ENCODE measurements around the gene ATP13A5. TPM values are rescaled to one million over a fixed set of nuclear protein-coding genes. Genes with fewer than 3 reads are reported as not detected.

Gene ATP13A5
- total RNA-seq, 2 donors from 2014 or later = not detected

DNA sequence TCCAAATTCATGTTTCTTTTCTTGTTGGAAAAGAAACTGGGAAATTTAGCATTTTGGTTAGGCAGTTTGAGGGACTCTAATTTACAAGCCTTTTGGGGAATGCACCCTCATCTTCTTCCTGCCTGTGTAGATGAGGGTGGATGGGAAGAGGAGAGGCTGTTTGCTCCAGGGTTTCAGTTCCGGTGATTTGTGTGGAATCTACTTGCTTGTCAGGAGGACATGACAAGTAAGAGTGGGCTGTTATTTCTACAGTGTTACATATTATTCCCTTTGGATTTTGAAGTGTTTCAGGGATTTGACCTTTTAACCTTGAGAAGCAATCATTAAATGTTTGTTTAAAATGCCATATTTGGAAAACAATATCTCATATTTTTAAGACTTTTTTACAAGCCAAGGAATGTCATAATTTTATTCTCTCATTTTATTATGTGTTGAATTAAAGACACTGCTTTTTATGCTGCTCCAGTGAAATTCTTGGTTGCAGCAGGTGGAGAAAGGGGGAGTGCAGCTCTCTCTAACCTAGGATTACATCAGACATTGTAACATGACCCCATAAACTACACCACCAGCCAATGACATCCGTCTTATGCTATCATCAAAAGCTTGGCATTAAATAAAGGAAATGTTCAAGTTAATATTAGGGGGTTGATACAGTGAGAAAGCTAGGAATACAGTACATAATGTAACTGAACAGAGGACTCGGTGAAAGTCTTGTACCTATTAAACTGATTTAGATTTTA is 107.3 kb downstream of the ATP13A5 start:
- intact Hi-C loops (cut with DNase I) = no loop called here
- no peaks in the 10 kb centered on the region for H3K4me1 ChIP-seq
- no peaks in the 10 kb centered on the region for H3K27me3 ChIP-seq
- no peak overlapping the region for H3K27ac ChIP-seq
- DNase-seq (no peak), ATAC-seq (no peak)
- TF ChIP-seq POLR2A (IDR thresholded peaks at IDR 0.05) = no peak
- TF ChIP-seq, protein P1, sequence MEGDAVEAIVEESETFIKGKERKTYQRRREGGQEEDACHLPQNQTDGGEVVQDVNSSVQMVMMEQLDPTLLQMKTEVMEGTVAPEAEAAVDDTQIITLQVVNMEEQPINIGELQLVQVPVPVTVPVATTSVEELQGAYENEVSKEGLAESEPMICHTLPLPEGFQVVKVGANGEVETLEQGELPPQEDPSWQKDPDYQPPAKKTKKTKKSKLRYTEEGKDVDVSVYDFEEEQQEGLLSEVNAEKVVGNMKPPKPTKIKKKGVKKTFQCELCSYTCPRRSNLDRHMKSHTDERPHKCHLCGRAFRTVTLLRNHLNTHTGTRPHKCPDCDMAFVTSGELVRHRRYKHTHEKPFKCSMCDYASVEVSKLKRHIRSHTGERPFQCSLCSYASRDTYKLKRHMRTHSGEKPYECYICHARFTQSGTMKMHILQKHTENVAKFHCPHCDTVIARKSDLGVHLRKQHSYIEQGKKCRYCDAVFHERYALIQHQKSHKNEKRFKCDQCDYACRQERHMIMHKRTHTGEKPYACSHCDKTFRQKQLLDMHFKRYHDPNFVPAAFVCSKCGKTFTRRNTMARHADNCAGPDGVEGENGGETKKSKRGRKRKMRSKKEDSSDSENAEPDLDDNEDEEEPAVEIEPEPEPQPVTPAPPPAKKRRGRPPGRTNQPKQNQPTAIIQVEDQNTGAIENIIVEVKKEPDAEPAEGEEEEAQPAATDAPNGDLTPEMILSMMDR (IDR thresholded peaks at IDR 0.05) = no peak
- WGBS, 2 donors = 53 to 60% methylated on average over 3 of the region's 3 CpGs
- no peaks in the 10 kb centered on the region for H3K36me3 ChIP-seq (replicated peaks in 1 of 2; ENCODE audit: insufficient read depth in 1 of 2, low read depth in 2 of 2)
- H3K4me3 ChIP-seq = no peak overlapping the region
- H3K9me3 ChIP-seq = no peaks in the 10 kb centered on the region

DNA sequence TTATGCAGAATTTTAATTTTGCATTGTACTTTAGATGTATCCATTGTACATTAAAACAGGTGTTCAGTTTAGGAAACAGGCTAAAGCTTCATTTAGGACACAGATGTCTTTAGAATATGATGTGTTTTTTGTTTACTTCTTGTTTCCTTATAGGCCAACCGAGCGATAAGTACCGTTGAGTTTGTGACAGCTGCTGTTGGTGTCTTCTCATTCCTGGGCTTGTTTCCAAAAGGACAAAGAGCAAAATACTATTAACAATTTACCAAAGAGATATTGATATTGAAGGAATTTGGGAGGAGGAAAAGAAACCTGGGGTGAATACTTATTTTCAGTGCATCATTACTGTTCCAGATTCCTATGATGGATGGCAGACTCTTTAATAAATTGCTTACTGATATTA is 108.1 kb downstream of the ATP13A5 start:
- intact Hi-C loops (cut with DNase I) = no loop called here
- H3K27me3 ChIP-seq = no peaks in the 10 kb centered on the region
- no peak for TF ChIP-seq POLR2A (IDR thresholded peaks at IDR 0.05)
- TF ChIP-seq, protein P1 (IDR thresholded peaks at IDR 0.05) = no peak
- H3K4me1 ChIP-seq = no peaks in the 10 kb centered on the region
- DNase-seq = no peak
- WGBS, 2 donors = 29 to 35% methylated on average over 3 of the region's 3 CpGs
- H3K4me3 ChIP-seq = no peak overlapping the region
- no peaks in the 10 kb centered on the region for H3K9me3 ChIP-seq
- no peak overlapping the region for H3K27ac ChIP-seq
- no peaks in the 10 kb centered on the region for H3K36me3 ChIP-seq (replicated peaks in 1 of 2; ENCODE audit: insufficient read depth in 1 of 2, low read depth in 2 of 2)
- ATAC-seq = no peak

DNA sequence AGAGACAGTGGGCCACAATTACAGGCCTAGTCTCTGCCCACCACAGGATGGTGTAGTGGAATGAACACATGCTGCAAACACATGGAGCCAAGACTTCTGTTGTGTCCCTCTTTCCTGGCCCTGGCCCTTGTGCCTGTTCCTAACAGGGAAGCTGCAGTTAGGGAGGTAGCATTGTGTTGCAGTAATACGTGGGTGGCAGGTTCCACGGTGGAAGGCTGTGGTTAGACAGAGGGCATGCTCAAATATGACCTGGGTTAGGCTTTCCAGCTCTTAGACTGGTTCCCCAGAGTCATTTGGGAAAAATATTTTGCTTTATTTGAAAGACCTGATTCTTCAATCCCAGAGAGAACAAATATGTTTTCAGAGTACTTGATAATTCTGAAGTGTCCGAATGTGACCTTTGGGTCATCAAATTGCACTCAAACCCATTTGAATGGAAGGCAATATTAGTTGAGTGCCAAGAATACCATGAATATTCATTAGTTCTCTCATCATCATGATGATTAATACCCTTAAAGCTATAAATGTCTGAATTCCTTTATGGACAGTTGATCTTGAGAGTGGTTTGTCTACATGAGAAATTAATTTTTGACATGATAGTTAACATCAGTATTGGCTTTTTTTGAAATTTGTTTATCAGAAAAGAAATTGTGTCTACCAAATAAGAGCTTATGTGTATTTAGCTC is 109.1 kb downstream of the ATP13A5 start:
- no peaks in the 10 kb centered on the region for H3K4me1 ChIP-seq
- no peak overlapping the region for H3K4me3 ChIP-seq
- DNase-seq (no peak), ATAC-seq (no peak)
- H3K9me3 ChIP-seq = no peaks in the 10 kb centered on the region
- no peaks in the 10 kb centered on the region for H3K27me3 ChIP-seq
- TF ChIP-seq POLR2A (IDR thresholded peaks at IDR 0.05) = no peak
- TF ChIP-seq, protein P1 (IDR thresholded peaks at IDR 0.05) = no peak
- H3K36me3 ChIP-seq (replicated peaks in 1 of 2; ENCODE audit: insufficient read depth in 1 of 2, low read depth in 2 of 2) = no peaks in the 10 kb centered on the region
- 55 to 78% methylated on average over 3 of the region's 3 CpGs for WGBS, 2 donors
- no peak overlapping the region for H3K27ac ChIP-seq
- intact Hi-C loops (cut with DNase I) = no loop called here

DNA sequence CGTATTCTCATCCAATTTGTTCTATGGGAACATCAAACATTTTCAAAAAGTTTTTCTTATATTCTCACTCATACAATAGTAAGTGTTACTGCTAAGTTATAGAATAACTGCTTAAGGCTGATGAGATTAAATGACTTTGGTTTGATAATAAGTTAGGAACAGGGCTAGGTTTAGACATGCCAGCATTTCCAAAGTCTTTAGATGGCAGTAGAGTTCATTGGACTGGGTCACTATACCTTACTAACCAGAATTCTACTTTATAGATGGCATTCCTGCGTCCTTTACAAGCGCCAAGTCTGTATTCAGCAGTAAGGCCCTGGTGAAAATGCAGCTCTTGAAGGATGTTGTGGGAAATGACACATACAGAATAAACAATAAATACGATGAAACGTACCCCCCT is 115.8 kb downstream of the ATP13A5 start:
- intact Hi-C loops (cut with DNase I) = no loop called here
- TF ChIP-seq POLR2A (IDR thresholded peaks at IDR 0.05) = no peak
- TF ChIP-seq, protein P1 (IDR thresholded peaks at IDR 0.05) = no peak
- Histone ChIP-seq H3K9me3 (no peaks in the 10 kb centered on the region), H3K4me3 (no peak overlapping the region), H3K27ac (no peak overlapping the region), H3K36me3 (replicated peaks in 1 of 2; ENCODE audit: insufficient read depth in 1 of 2, low read depth in 2 of 2) (no peaks in the 10 kb centered on the region), H3K4me1 (no peaks in the 10 kb centered on the region), H3K27me3 (no peaks in the 10 kb centered on the region)
- WGBS, 2 donors = 72 to 75% methylated on average over 5 of the region's 5 CpGs
- ATAC-seq (no peak), DNase-seq (no peak)

Data from body of pancreas (tissue), 4 donors.